ENCODE data around the gene ATAD3A.

- TF ChIP-seq POLR2A (IDR thresholded peaks at IDR 0.05) (no peak), CTCF (IDR thresholded peaks at IDR 0.05) (no peak)
Measured at GRCh38 chr1:1547011-1547410, 35.0 kb downstream of the ATAD3A start.

Measured in ovary (tissue), 3 donors.